Measurements from ENCODE around the gene UBE3D. TPM values are rescaled to one million over a fixed set of nuclear protein-coding genes. Genes with fewer than 3 reads are reported as not detected.

Gene UBE3D
- total RNA-seq, 1 experiment from 2014 or later: 14.0 TPM

GRCh38 chr6:83071707-83072106 is 6.1 kb upstream of the UBE3D start (continued):
- no peak for TF ChIP-seq E2F1 (CRISPR knock-in tag; IDR thresholded peaks at IDR 0.05)
- TF ChIP-seq ZNF138 (CRISPR knock-in tag; conservative IDR thresholded peaks at IDR 0.05): no peak
- TF ChIP-seq USF1 (CRISPR knock-in tag; IDR thresholded peaks at IDR 0.05): no peak
- no peak for TF ChIP-seq ATF6 (CRISPR knock-in tag; IDR thresholded peaks at IDR 0.05)

- Mint-ChIP-seq H3K9me3 (no peaks in the 10 kb centered on the region), H3K27me3 (ENCODE audit: low read depth) (no peaks in the 10 kb centered on the region), H3K36me3 (peaks cover 4% of the 10 kb centered on the region), H3K4me3 (no peak overlapping the region), H3K4me1 (peaks cover 46% of the 10 kb centered on the region), H3K27ac (peak overlapping the region; percentile 47)
- ChIA-PET CTCF (interaction anchor here (0.5 to 0.9 kb wide), 2 partner anchors 149 to 781 kb away, joined by 3 read pairs; no protein-coding TSS in a partner anchor), POLR2A (no interaction called here)
- DNase-seq (ENCODE audit: low spot score) (no peak), ATAC-seq (no peak)
- no peak for TF ChIP-seq PREB (CRISPR knock-in tag; IDR thresholded peaks at IDR 0.05; ENCODE audit: borderline replicate concordance)
- no peak for TF ChIP-seq NFE2L1 (CRISPR knock-in tag; IDR thresholded peaks at IDR 0.05)
- TF ChIP-seq SP1 (CRISPR knock-in tag; conservative IDR thresholded peaks at IDR 0.05): no peak
- TF ChIP-seq ZNF532 (CRISPR knock-in tag; IDR thresholded peaks at IDR 0.05; ENCODE audit: borderline replicate concordance): no peak
- no peak for TF ChIP-seq NR1H2 (CRISPR knock-in tag; IDR thresholded peaks at IDR 0.05)
- TF ChIP-seq ZSCAN18 (CRISPR knock-in tag; IDR thresholded peaks at IDR 0.05): no peak
- TF ChIP-seq ZNF232 (CRISPR knock-in tag; IDR thresholded peaks at IDR 0.05): no peak
- no peak for TF ChIP-seq JUN (CRISPR knock-in tag; IDR thresholded peaks at IDR 0.05)
- TF ChIP-seq ZNF263 (CRISPR knock-in tag; IDR thresholded peaks at IDR 0.05; ENCODE audit: low read depth): no peak
- no peak for TF ChIP-seq PRRX2 (CRISPR knock-in tag; IDR thresholded peaks at IDR 0.05)
- TF ChIP-seq MXD4 (CRISPR knock-in tag; IDR thresholded peaks at IDR 0.05; ENCODE audit: borderline replicate concordance): no peak
- TF ChIP-seq ZNF423 (CRISPR knock-in tag; IDR thresholded peaks at IDR 0.05): no peak
- TF ChIP-seq TEAD4 (CRISPR knock-in tag; IDR thresholded peaks at IDR 0.05): no peak
Observed at GRCh38 chr6:83071023-83071422, 5.4 kb upstream of the UBE3D start.
